ENCODE results near the gene UGP2.

The UGP2 gene

GRCh38 chr2:63822478-63822877, 19.2 kb upstream of the UGP2 start:
- ChIA-PET POLR2A (no interaction called here), CTCF (no interaction called here)
- Histone ChIP-seq H3K4me3 (ENCODE audit: low read depth, low read length) (no peak overlapping the region), H3K9me3 (ENCODE audit: control insufficient read depth, insufficient read depth, low read depth, low read length) (no peaks in the 10 kb centered on the region), H3K27ac (ENCODE audit: extremely low read depth, low read depth, low read length) (no peak overlapping the region), H3K4me1 (ENCODE audit: control insufficient read depth, insufficient read depth, low read length) (no peaks in the 10 kb centered on the region), H3K36me3 (ENCODE audit: control insufficient read depth in 2 of 2, insufficient read depth in 1 of 2, low read length in 2 of 2) (no peaks in the 10 kb centered on the region)
- no peak for TF ChIP-seq PRDM4 (tag by site-specific recombination; IDR thresholded peaks at IDR 0.05)
- no peak for TF ChIP-seq ZNF785 (tag by site-specific recombination; IDR thresholded peaks at IDR 0.05)
- no peak for TF ChIP-seq ZNF488 (tag by site-specific recombination; IDR thresholded peaks at IDR 0.05)
- no peak for TF ChIP-seq ZBTB8A (tag by site-specific recombination; IDR thresholded peaks at IDR 0.05)
- no peak for TF ChIP-seq ZNF335 (tag by site-specific recombination; conservative IDR thresholded peaks at IDR 0.05)
- no peak for TF ChIP-seq ZNF157 (tag by site-specific recombination; IDR thresholded peaks at IDR 0.05)
- TF ChIP-seq ZNF221 (tag by site-specific recombination; IDR thresholded peaks at IDR 0.05; ENCODE audit: borderline replicate concordance), result no peak

DNA sequence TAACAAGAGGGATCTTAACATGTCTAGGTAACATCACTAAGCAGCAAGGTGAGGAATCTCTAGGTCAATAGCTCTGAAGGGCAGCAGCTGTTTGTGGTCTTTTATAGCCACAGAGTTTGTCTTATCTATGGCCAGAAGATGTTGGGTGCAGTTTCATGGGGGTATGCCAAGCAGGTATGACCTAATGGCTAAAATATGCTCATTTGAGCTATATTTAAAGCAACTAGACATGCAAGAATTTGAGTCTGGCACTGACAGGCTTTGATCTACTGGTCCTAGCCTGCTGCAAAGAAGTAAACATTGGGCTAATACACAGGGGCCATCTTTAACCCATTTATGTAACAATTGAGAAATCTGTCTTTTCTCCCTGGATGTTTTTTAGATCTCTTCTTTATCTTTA, 13.9 kb upstream of the UGP2 start:
- CTCF ChIA-PET, result no interaction called here
- Histone ChIP-seq H3K4me1 (ENCODE audit: control insufficient read depth, insufficient read depth, low read length) (no peaks in the 10 kb centered on the region), H3K4me3 (ENCODE audit: low read depth, low read length) (no peak overlapping the region), H3K36me3 (ENCODE audit: control insufficient read depth in 2 of 2, insufficient read depth in 1 of 2, low read length in 2 of 2) (no peaks in the 10 kb centered on the region), H3K27ac (ENCODE audit: extremely low read depth, low read depth, low read length) (no peak overlapping the region), H3K9me3 (ENCODE audit: control insufficient read depth, insufficient read depth, low read depth, low read length) (no peaks in the 10 kb centered on the region)
- POLR2A ChIA-PET, result interaction anchor here (1.0 to 1.7 kb wide), 5 partner anchors 8 to 239 kb away, joined by 3 to 40 read pairs (median 4); partner anchors contain the start of genes MDH1, UGP2 and WDPCP
- TF ChIP-seq, protein P1, sequence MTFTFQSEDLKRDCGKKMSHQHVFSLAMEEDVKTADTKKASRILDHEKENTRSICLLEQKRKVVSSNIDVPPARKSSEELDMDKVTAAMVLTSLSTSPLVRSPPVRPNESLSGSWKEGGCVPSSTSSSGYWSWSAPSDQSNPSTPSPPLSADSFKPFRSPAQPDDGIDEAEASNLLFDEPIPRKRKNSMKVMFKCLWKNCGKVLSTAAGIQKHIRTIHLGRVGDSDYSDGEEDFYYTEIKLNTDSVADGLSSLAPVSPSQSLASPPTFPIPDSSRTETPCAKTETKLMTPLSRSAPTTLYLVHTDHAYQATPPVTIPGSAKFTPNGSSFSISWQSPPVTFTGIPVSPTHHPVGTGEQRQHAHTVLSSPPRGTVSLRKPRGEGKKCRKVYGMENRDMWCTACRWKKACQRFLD (tag by site-specific recombination; IDR thresholded peaks at IDR 0.05), result no peak
- TF ChIP-seq, protein P2, sequence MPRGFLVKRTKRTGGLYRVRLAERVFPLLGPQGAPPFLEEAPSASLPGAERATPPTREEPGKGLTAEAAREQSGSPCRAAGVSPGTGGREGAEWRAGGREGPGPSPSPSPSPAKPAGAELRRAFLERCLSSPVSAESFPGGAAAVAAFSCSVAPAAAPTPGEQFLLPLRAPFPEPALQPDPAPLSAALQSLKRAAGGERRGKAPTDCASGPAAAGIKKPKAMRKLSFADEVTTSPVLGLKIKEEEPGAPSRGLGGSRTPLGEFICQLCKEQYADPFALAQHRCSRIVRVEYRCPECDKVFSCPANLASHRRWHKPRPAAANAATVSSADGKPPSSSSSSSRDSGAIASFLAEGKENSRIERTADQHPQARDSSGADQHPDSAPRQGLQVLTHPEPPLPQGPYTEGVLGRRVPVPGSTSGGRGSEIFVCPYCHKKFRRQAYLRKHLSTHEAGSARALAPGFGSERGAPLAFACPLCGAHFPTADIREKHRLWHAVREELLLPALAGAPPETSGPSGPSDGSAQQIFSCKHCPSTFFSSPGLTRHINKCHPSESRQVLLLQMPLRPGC (tag by site-specific recombination; IDR thresholded peaks at IDR 0.05), result no peak
- TF ChIP-seq ZNF133 (tag by site-specific recombination; IDR thresholded peaks at IDR 0.05), result no peak
- no peak for TF ChIP-seq ZNF23 (tag by site-specific recombination; IDR thresholded peaks at IDR 0.05; ENCODE audit: borderline replicate concordance)
- TF ChIP-seq ZNF837 (tag by site-specific recombination; IDR thresholded peaks at IDR 0.05), result no peak
- no peak for TF ChIP-seq ZNF2 (tag by site-specific recombination; IDR thresholded peaks at IDR 0.05)
- TF ChIP-seq SALL2 (tag by site-specific recombination; IDR thresholded peaks at IDR 0.05; ENCODE audit: borderline replicate concordance), result no peak
- no peak for TF ChIP-seq ZNF350 (tag by site-specific recombination; IDR thresholded peaks at IDR 0.05)
- peak; percentile 48; the same call in 1 of the 2 replicates for TF ChIP-seq ZNF558 (tag by site-specific recombination; IDR thresholded peaks at IDR 0.05)
- no peak for TF ChIP-seq ZBTB10 (tag by site-specific recombination; IDR thresholded peaks at IDR 0.05)
- TF ChIP-seq ZNF274 (IDR thresholded peaks at IDR 0.05; ENCODE audit: low read length), result no peak
- no peak for TF ChIP-seq ZNF274 (tag by site-specific recombination; IDR thresholded peaks at IDR 0.05; ENCODE audit: borderline replicate concordance)
- peak; percentile 53; the same call in 1 of the 2 replicates for TF ChIP-seq HOXD13 (CRISPR knock-in tag; IDR thresholded peaks at IDR 0.05; ENCODE audit: borderline replicate concordance)
- TF ChIP-seq ZNF549 (tag by site-specific recombination; IDR thresholded peaks at IDR 0.05), result no peak
